GM19193 (cell line): ENCODE results near the gene DMAP1.
A peak's percentile ranks its signal among the peaks of the same experiment; 100 is the strongest.

Experiments
- POLR2A ChIP-seq: IDR thresholded peaks from 4 replicates; pipeline ENCODE4 v1.6.1; 2011; ENCODE audit not compliant: insufficient read depth, insufficient read length; ENCODE audit errors: extremely low read depth

The DMAP1 gene

GRCh38 chr1:44221769-44222168, 8.5 kb downstream of the DMAP1 start:
- TF ChIP-seq POLR2A = no peak

- peak; percentile 19 for TF ChIP-seq POLR2A
Measured at GRCh38 chr1:44222397-44223186, 9.3 kb downstream of the DMAP1 start.

- no peak for TF ChIP-seq POLR2A
Measured at GRCh38 chr1:44223187-44223610, 9.9 kb downstream of the DMAP1 start.

- no peak for TF ChIP-seq POLR2A
Measured at GRCh38 chr1:44225761-44226160, 12.5 kb downstream of the DMAP1 start.

- TF ChIP-seq POLR2A = no peak
Measured at GRCh38 chr1:44227211-44227610, 13.9 kb downstream of the DMAP1 start.

- no peak for TF ChIP-seq POLR2A
Measured at GRCh38 chr1:44228218-44228617, 14.9 kb downstream of the DMAP1 start.

GRCh38 chr1:44229435-44230167, 16.3 kb downstream of the DMAP1 start:
- no peak for TF ChIP-seq POLR2A

- no peak for TF ChIP-seq POLR2A
Measured at GRCh38 chr1:44230796-44231195, 17.5 kb downstream of the DMAP1 start.

- TF ChIP-seq POLR2A = no peak
Measured at GRCh38 chr1:44233593-44233992, 20.3 kb downstream of the DMAP1 start.

GRCh38 chr1:44235808-44236207, 22.5 kb downstream of the DMAP1 start:
- TF ChIP-seq POLR2A = no peak

- TF ChIP-seq POLR2A = no peak
Measured at GRCh38 chr1:44236490-44237272, 23.4 kb downstream of the DMAP1 start.

- no peak for TF ChIP-seq POLR2A
Measured at GRCh38 chr1:44237721-44238457, 24.6 kb downstream of the DMAP1 start.

- TF ChIP-seq POLR2A = no peak
Measured at GRCh38 chr1:44238660-44239059, 25.4 kb downstream of the DMAP1 start.

- no peak for TF ChIP-seq POLR2A
Measured at GRCh38 chr1:44239331-44239960, 26.2 kb downstream of the DMAP1 start.
